Anterior cingulate cortex (tissue), 58 donors: ENCODE measurements around the gene FUOM.
A peak's percentile ranks its signal among the peaks of the same experiment; 100 is the strongest.
"Not testable (repeated sequence)": the region's sequence is repeated elsewhere in the genome, so short reads cannot be mapped to it uniquely, and the experiment has no call there.

Experiments
- DNase-seq, 58 donors: peaks; one replicate each; lab custom pipeline; 2025; lab: John Stamatoyannopoulos, UW

FUOM gene

GRCh38 chr10:133336118-133336576, 21.7 kb downstream of the FUOM start:
- DNase-seq, result peak in 1 of 58 donors; percentile 70

- peak in 48 of 58 donors; percentile 9 to 88 (median 64) for DNase-seq
Observed at GRCh38 chr10:133335246-133336117, 22.3 kb downstream of the FUOM start.

- no peak for DNase-seq
Observed at GRCh38 chr10:133334503-133335245, 23.1 kb downstream of the FUOM start.

- no peak for DNase-seq
Observed at GRCh38 chr10:133332936-133333699, 24.7 kb downstream of the FUOM start.

- peak in 57 of 58 donors; percentile 21 to 92 (median 73) for DNase-seq
Observed at GRCh38 chr10:133329491-133330202, 28.2 kb downstream of the FUOM start.

GRCh38 chr10:133328358-133329343, 29.2 kb downstream of the FUOM start:
- no peak for DNase-seq

- DNase-seq, result no peak
Observed at GRCh38 chr10:133327651-133328357, 30.0 kb downstream of the FUOM start.

GRCh38 chr10:133326745-133327650, 30.8 kb downstream of the FUOM start:
- DNase-seq, result peak in 1 of 58 donors; percentile 14

GRCh38 chr10:133326223-133326551, 31.6 kb downstream of the FUOM start:
- no peak for DNase-seq

- no peak for DNase-seq
Observed at GRCh38 chr10:133325440-133326222, 32.2 kb downstream of the FUOM start.

- no peak for DNase-seq
Observed at GRCh38 chr10:133324857-133325260, 33.0 kb downstream of the FUOM start.

GRCh38 chr10:133324198-133324792, 33.5 kb downstream of the FUOM start:
- DNase-seq, result peak in 26 of 58 donors; percentile 18 to 79 (median 44)

- DNase-seq, result not testable (repeated sequence)
Observed at GRCh38 chr10:133322064-133322709, 35.6 kb downstream of the FUOM start.

- not testable (repeated sequence) for DNase-seq
Observed at GRCh38 chr10:133320852-133321422, 36.9 kb downstream of the FUOM start.
